Measurements from ENCODE around the gene RELT. TPM values are rescaled to one million over a fixed set of nuclear protein-coding genes. Genes with fewer than 3 reads are reported as not detected.

RELT gene
- total and polyA plus RNA-seq, 9 of the 15 experiments (the other 6 are each of a cell fraction or from before 2014, with no cell fraction given): 1.1 to 20.2 (median 7.4) TPM

- intact Hi-C loops (cut with micrococcal nuclease) (no loop called here), in situ Hi-C loops (cut with MboI) (no loop called here)
- FAIRE-seq (no peak), ATAC-seq (no peak), DNase-seq (ENCODE audit: extremely low read depth in 1 of 4, low spot score in 3 of 4) (no peak)
- peaks cover 7% of the 10 kb centered on the region; the same call in 1 of the 2 replicates for H4K20me1 ChIP-seq (replicated peaks; ENCODE audit: control insufficient read depth, insufficient read depth, low read length)
- TF ChIP-seq ZBTB1 (CRISPR knock-in tag; IDR thresholded peaks at IDR 0.05; ENCODE audit: borderline replicate concordance, low read depth) (no peak), ZNF592 (IDR thresholded peaks at IDR 0.05) (no peak), RFX5 (IDR thresholded peaks at IDR 0.05; ENCODE audit: low read depth, low read length) (no peak), NCOA6 (IDR thresholded peaks at IDR 0.05) (no peak), NFIC (IDR thresholded peaks at IDR 0.05) (no peak), ZNF134 (CRISPR knock-in tag; conservative IDR thresholded peaks at IDR 0.05) (no peak), XRCC3 (IDR thresholded peaks at IDR 0.05) (no peak), ZFP1 (CRISPR knock-in tag; IDR thresholded peaks at IDR 0.05) (no peak)
- H3K9ac ChIP-seq (ENCODE audit: insufficient read depth in 1 of 2, low read depth in 2 of 2, low read length in 2 of 2): no peak overlapping the region
- H3K4me1 ChIP-seq (replicated peaks in 1 of 2; ENCODE audit: control insufficient read depth in 2 of 2, insufficient read depth in 2 of 2, low read length in 2 of 2): no peaks in the 10 kb centered on the region
- no peak overlapping the region for H3K4me3 ChIP-seq
- no peak overlapping the region for H3K4me2 ChIP-seq (ENCODE audit: insufficient read depth, low read length)
- CTCF ChIA-PET (ENCODE audit: low intra/inter-chr PET ratio): no interaction called here
- POLR2A ChIA-PET: no interaction called here
- no peaks in the 10 kb centered on the region for H3K27me3 ChIP-seq (ENCODE audit: control insufficient read depth in 2 of 2, insufficient read depth in 2 of 2, low read length in 2 of 2)
- no peak overlapping the region for H2AFZ ChIP-seq (ENCODE audit: low read depth, low read length)
- H3K36me3 ChIP-seq (ENCODE audit: control insufficient read depth, insufficient read depth, low read length): no peaks in the 10 kb centered on the region
- BruUV-seq (replicated peaks): no TSS peak
- H3K27ac ChIP-seq (ENCODE audit: extremely low read depth, low read depth, low read length): no peak overlapping the region
- H3K9me3 ChIP-seq (replicated peaks; ENCODE audit: control insufficient read depth, insufficient read depth, low read depth, low read length): no peaks in the 10 kb centered on the region
- no peaks in the 10 kb centered on the region for H3K79me2 ChIP-seq (ENCODE audit: control insufficient read depth, insufficient read depth, low read length)
- no peaks in the 10 kb centered on the region for H3K9me1 ChIP-seq (ENCODE audit: control insufficient read depth, insufficient read depth, low read length)
Observed at GRCh38 chr11:73420136-73420535, 43.9 kb downstream of the RELT start.

Measured in K562 (cell line).